ENCODE measurements around the gene MYH7B.

GRCh38 chr20:34942301-34942700, 13.4 kb upstream of the MYH7B start:
- TF ChIP-seq, protein P1, sequence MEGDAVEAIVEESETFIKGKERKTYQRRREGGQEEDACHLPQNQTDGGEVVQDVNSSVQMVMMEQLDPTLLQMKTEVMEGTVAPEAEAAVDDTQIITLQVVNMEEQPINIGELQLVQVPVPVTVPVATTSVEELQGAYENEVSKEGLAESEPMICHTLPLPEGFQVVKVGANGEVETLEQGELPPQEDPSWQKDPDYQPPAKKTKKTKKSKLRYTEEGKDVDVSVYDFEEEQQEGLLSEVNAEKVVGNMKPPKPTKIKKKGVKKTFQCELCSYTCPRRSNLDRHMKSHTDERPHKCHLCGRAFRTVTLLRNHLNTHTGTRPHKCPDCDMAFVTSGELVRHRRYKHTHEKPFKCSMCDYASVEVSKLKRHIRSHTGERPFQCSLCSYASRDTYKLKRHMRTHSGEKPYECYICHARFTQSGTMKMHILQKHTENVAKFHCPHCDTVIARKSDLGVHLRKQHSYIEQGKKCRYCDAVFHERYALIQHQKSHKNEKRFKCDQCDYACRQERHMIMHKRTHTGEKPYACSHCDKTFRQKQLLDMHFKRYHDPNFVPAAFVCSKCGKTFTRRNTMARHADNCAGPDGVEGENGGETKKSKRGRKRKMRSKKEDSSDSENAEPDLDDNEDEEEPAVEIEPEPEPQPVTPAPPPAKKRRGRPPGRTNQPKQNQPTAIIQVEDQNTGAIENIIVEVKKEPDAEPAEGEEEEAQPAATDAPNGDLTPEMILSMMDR (IDR thresholded peaks at IDR 0.05): no peak
- no peak for TF ChIP-seq ZFX (IDR thresholded peaks at IDR 0.05; ENCODE audit: borderline replicate concordance)
